Activated naive CD8-positive, alpha-beta T cell treated with anti-CD3 and anti-CD28 coated beads, Interleukin-2, amount 10 ng/mL, durations not matched to agents 7 days and 5 days (primary cell): ENCODE data around the gene CEP131. TPM values are rescaled to one million over a fixed set of nuclear protein-coding genes. Genes with fewer than 3 reads are reported as not detected.
"Not testable (repeated sequence)": the region's sequence is repeated elsewhere in the genome, so short reads cannot be mapped to it uniquely, and the experiment has no call there.

Experiments used
- ATAC-seq: fragments of 150-1000 bp; cut with Tn5 transposase; one replicate; pipeline ENCODE4 v1.10.0; 2021; ENCODE audit warnings: low read depth, moderate library complexity
- POLR2A ChIA-PET: fragments of 350-600 bp; sonication (Branson Sonifier 250); formaldehyde crosslinking; loops from one replicate; lab custom pipeline; 2021; ENCODE audit warnings: antibody characterized with exemption; lab: Charles Lee
- DNase-seq: peaks from one replicate; pipeline ENCODE4 v3.0.0; 2021
- H3K27ac Mint-ChIP-seq: one replicate; pipeline ENCODE4 v1.8.0; 2022; ENCODE audit warnings: mild to moderate bottlenecking, mixed read lengths
- H3K27me3 Mint-ChIP-seq: one replicate; pipeline ENCODE4 v1.8.0; 2022; ENCODE audit warnings: mild to moderate bottlenecking, moderate library complexity, mixed read lengths
- H3K36me3 Mint-ChIP-seq: one replicate; pipeline ENCODE4 v1.8.0; 2021; ENCODE audit warnings: mild to moderate bottlenecking, mixed read lengths
- H3K4me1 Mint-ChIP-seq: one replicate; pipeline ENCODE4 v1.8.0; 2021; ENCODE audit warnings: mixed read lengths
- H3K4me3 Mint-ChIP-seq: one replicate; pipeline ENCODE4 v1.8.0; 2022; ENCODE audit warnings: mild to moderate bottlenecking, moderate library complexity, mixed read lengths
- H3K9me3 Mint-ChIP-seq: one replicate; pipeline ENCODE4 v1.8.0; 2021; ENCODE audit warnings: mixed read lengths
- total RNA-seq, 2 experiments: library from RNA; stranded (reverse); gene quantifications; one replicate each; pipeline ENCODE4 v1.2.3, GENCODE V29; 2021

Gene CEP131
- total RNA-seq, 2 experiments from 2014 or later, result 18.4 to 20.7 TPM

GRCh38 chr17:81160747-81161453, 61.9 kb downstream of the CEP131 start:
- Mint-ChIP-seq H3K27me3 (peaks cover 5% of the 10 kb centered on the region), H3K4me3 (no peak overlapping the region), H3K4me1 (no peaks in the 10 kb centered on the region), H3K9me3 (no peaks in the 10 kb centered on the region), H3K27ac (no peak overlapping the region), H3K36me3 (no peaks in the 10 kb centered on the region)
- ATAC-seq (no peak), DNase-seq (peak; percentile 32)
- POLR2A ChIA-PET, result no interaction called here

- Mint-ChIP-seq H3K4me3 (peak overlapping the region; percentile 40), H3K27me3 (peaks cover 5% of the 10 kb centered on the region), H3K36me3 (no peaks in the 10 kb centered on the region), H3K9me3 (no peaks in the 10 kb centered on the region), H3K4me1 (no peaks in the 10 kb centered on the region), H3K27ac (peak overlapping the region; percentile 58)
- DNase-seq (peak; percentile 67), ATAC-seq (peak; percentile 70)
- POLR2A ChIA-PET, result no interaction called here
These were observed 62.5 kb downstream of the CEP131 start for GRCh38 chr17:81160306-81160705.

- ATAC-seq (peak; percentile 19), DNase-seq (peak; percentile 36)
- POLR2A ChIA-PET, result no interaction called here
- no peak overlapping the region for H3K27ac Mint-ChIP-seq
- no peaks in the 10 kb centered on the region for H3K9me3 Mint-ChIP-seq
- H3K36me3 Mint-ChIP-seq, result no peaks in the 10 kb centered on the region
- peaks cover 5% of the 10 kb centered on the region for H3K27me3 Mint-ChIP-seq
- no peak overlapping the region for H3K4me3 Mint-ChIP-seq
- no peaks in the 10 kb centered on the region for H3K4me1 Mint-ChIP-seq
These were observed 63.0 kb downstream of the CEP131 start for GRCh38 chr17:81159611-81160265.

GRCh38 chr17:81158688-81159590, 63.8 kb downstream of the CEP131 start:
- H3K27me3 Mint-ChIP-seq, result peaks cover 2% of the 10 kb centered on the region
- no peaks in the 10 kb centered on the region for H3K36me3 Mint-ChIP-seq
- POLR2A ChIA-PET, result interaction anchor here (0.5 to 1.0 kb wide), 2 partner anchors 16 to 64 kb away, joined by 3 read pairs; partner anchors contain the start of gene CEP131
- H3K9me3 Mint-ChIP-seq, result no peaks in the 10 kb centered on the region
- H3K4me1 Mint-ChIP-seq, result no peaks in the 10 kb centered on the region
- H3K27ac Mint-ChIP-seq, result no peak overlapping the region
- H3K4me3 Mint-ChIP-seq, result no peak overlapping the region
- ATAC-seq, result no peak
- no peak for DNase-seq

GRCh38 chr17:81157848-81158687, 64.7 kb downstream of the CEP131 start:
- Mint-ChIP-seq H3K27me3 (peaks cover 2% of the 10 kb centered on the region), H3K4me1 (no peaks in the 10 kb centered on the region), H3K4me3 (no peak overlapping the region), H3K9me3 (no peaks in the 10 kb centered on the region), H3K36me3 (no peaks in the 10 kb centered on the region), H3K27ac (no peak overlapping the region)
- POLR2A ChIA-PET, result interaction anchor here (0.5 to 1.0 kb wide), 2 partner anchors 17 to 65 kb away, joined by 3 read pairs; partner anchors contain the start of gene CEP131
- no peak for DNase-seq
- no peak for ATAC-seq

- Mint-ChIP-seq H3K9me3 (no peaks in the 10 kb centered on the region), H3K4me3 (no peak overlapping the region), H3K27ac (no peak overlapping the region), H3K4me1 (peaks cover 1% of the 10 kb centered on the region), H3K27me3 (peaks cover 4% of the 10 kb centered on the region), H3K36me3 (no peaks in the 10 kb centered on the region)
- ATAC-seq (no peak), DNase-seq (no peak)
- POLR2A ChIA-PET, result no interaction called here
These were observed 65.6 kb downstream of the CEP131 start for GRCh38 chr17:81156866-81157805.

- no peak for DNase-seq
These were observed 67.8 kb downstream of the CEP131 start for GRCh38 chr17:81154961-81155360.

GRCh38 chr17:81154016-81154415, 68.7 kb downstream of the CEP131 start:
- H3K27ac Mint-ChIP-seq, H3K4me3 Mint-ChIP-seq, ATAC-seq, H3K4me1 Mint-ChIP-seq, POLR2A ChIA-PET, H3K9me3 Mint-ChIP-seq, H3K27me3 Mint-ChIP-seq, H3K36me3 Mint-ChIP-seq, DNase-seq: not testable (repeated sequence)

More at GRCh38 chr17:81154961-81155360, 67.8 kb downstream of the CEP131 start:
- no peak overlapping the region for H3K4me3 Mint-ChIP-seq
- H3K27ac Mint-ChIP-seq, result no peak overlapping the region
- peaks cover 1% of the 10 kb centered on the region for H3K4me1 Mint-ChIP-seq
- H3K36me3 Mint-ChIP-seq, result no peaks in the 10 kb centered on the region
- no peak for ATAC-seq
- POLR2A ChIA-PET, result no interaction called here
- H3K9me3 Mint-ChIP-seq, result no peaks in the 10 kb centered on the region
- H3K27me3 Mint-ChIP-seq, result peaks cover 2% of the 10 kb centered on the region

GRCh38 chr17:81153340-81153803, 69.4 kb downstream of the CEP131 start:
- Mint-ChIP-seq H3K27ac (no peak overlapping the region), H3K4me3 (no peak overlapping the region)
- POLR2A ChIA-PET, result no interaction called here

GRCh38 chr17:81152288-81152828, 70.4 kb downstream of the CEP131 start:
- H3K36me3 Mint-ChIP-seq, result no peaks in the 10 kb centered on the region
- peaks cover 2% of the 10 kb centered on the region for H3K27me3 Mint-ChIP-seq
- H3K4me1 Mint-ChIP-seq, result peaks cover 1% of the 10 kb centered on the region
- no peak overlapping the region for H3K27ac Mint-ChIP-seq
- POLR2A ChIA-PET, result no interaction called here
- H3K4me3 Mint-ChIP-seq, result no peak overlapping the region
- H3K9me3 Mint-ChIP-seq, result no peaks in the 10 kb centered on the region
- no peak for DNase-seq
- no peak for ATAC-seq

More at GRCh38 chr17:81153340-81153803, 69.4 kb downstream of the CEP131 start:
- peaks cover 2% of the 10 kb centered on the region for H3K27me3 Mint-ChIP-seq
- H3K9me3 Mint-ChIP-seq, result no peaks in the 10 kb centered on the region
- H3K36me3 Mint-ChIP-seq, result no peaks in the 10 kb centered on the region
- peaks cover 1% of the 10 kb centered on the region for H3K4me1 Mint-ChIP-seq
- DNase-seq (no peak), ATAC-seq (no peak)

- peaks cover 1% of the 10 kb centered on the region for H3K4me1 Mint-ChIP-seq
- POLR2A ChIA-PET, result no interaction called here
- DNase-seq (no peak), ATAC-seq (no peak)
- no peaks in the 10 kb centered on the region for H3K36me3 Mint-ChIP-seq
- no peaks in the 10 kb centered on the region for H3K9me3 Mint-ChIP-seq
- H3K27ac Mint-ChIP-seq, result no peak overlapping the region
- peaks cover 4% of the 10 kb centered on the region for H3K27me3 Mint-ChIP-seq
- no peak overlapping the region for H3K4me3 Mint-ChIP-seq
These were observed 71.5 kb downstream of the CEP131 start for GRCh38 chr17:81151278-81151677.
